PC-9 (cell line): ENCODE data around the gene BRD1. TPM values are rescaled to one million over a fixed set of nuclear protein-coding genes. Genes with fewer than 3 reads are reported as not detected.

Experiments
- BruUV-seq: library from RNA; stranded (reverse); fragments of 400-500 nt; replicated peaks from 2 replicates; lab custom pipeline; 2021; lab: Mats Ljungman, UMichigan
- CTCF ChIA-PET: fragments of 300-600 bp; sonication (Branson Sonifier 250); formaldehyde crosslinking; loops from one replicate; lab custom pipeline; 2022; ENCODE audit warnings: antibody characterized with exemption; lab: Charles Lee
- POLR2A ChIA-PET: fragments of 300-600 bp; sonication (Branson Sonifier 250); formaldehyde crosslinking; loops from one replicate; lab custom pipeline; 2022; ENCODE audit warnings: antibody characterized with exemption; ENCODE audit not compliant: unreplicated experiment; lab: Charles Lee
- DNase-seq, 2 experiments: peaks; one replicate each; pipeline versions ENCODE4 v3.0.0 to v3.0.0-alpha.2; 2015 to 2022; ENCODE audit warnings: mixed read lengths in 1 of 2
- H2AFZ ChIP-seq: fragments of 200-600 bp; sonication (generic); 2 replicates; pipeline ENCODE4 v1.8.1; 2017; ENCODE audit warnings: antibody characterized with exemption
- H3F3A ChIP-seq: fragments of 200-600 bp; sonication (generic); 2 replicates; pipeline ENCODE4 v1.8.1; 2017; ENCODE audit warnings: antibody characterized with exemption, mild to moderate bottlenecking, low read depth; ENCODE audit not compliant: insufficient read depth
- H3K27ac ChIP-seq: fragments of 200-600 bp; sonication (generic); 2 replicates; pipeline ENCODE4 v1.6.1; 2016; ENCODE audit warnings: mixed run types
- H3K27me3 ChIP-seq: fragments of 200-600 bp; sonication (generic); 2 replicates; pipeline ENCODE4 v1.6.1; 2016; ENCODE audit warnings: low read depth, mixed run types; ENCODE audit not compliant: insufficient read depth
- H3K36me3 ChIP-seq: fragments of 200-600 bp; sonication (generic); 2 replicates; pipeline ENCODE4 v1.6.1; 2016; ENCODE audit warnings: low read depth, mixed run types
- H3K4me1 ChIP-seq: fragments of 200-600 bp; sonication (generic); replicated peaks from 2 replicates; pipeline ENCODE4 v1.6.1; 2016; ENCODE audit warnings: mixed run types; ENCODE audit not compliant: insufficient read depth
- H3K4me2 ChIP-seq: fragments of 200-600 bp; sonication (generic); 2 replicates; pipeline ENCODE4 v1.6.1; 2017; ENCODE audit warnings: mixed run types
- H3K4me3 ChIP-seq: fragments of 200-600 bp; sonication (generic); 2 replicates; pipeline ENCODE4 v1.6.1; 2016; ENCODE audit warnings: mixed run types
- H3K79me2 ChIP-seq: fragments of 200-600 bp; sonication (generic); 2 replicates; pipeline ENCODE4 v1.6.1; 2017; ENCODE audit warnings: low read depth, mixed run types
- H3K9me2 ChIP-seq: fragments of 200-600 bp; sonication (generic); 2 replicates; pipeline ENCODE4 v1.8.1; 2017; ENCODE audit warnings: mild to moderate bottlenecking; ENCODE audit not compliant: insufficient read depth
- H3K9me3 ChIP-seq: fragments of 200-600 bp; sonication (generic); 2 replicates; pipeline ENCODE4 v1.8.1; 2016; ENCODE audit warnings: low read depth; ENCODE audit not compliant: insufficient read depth
- H4K20me1 ChIP-seq: fragments of 200-600 bp; sonication (generic); 2 replicates; pipeline ENCODE4 v1.8.1; 2017; ENCODE audit not compliant: insufficient read depth
- CTCF ChIP-seq: fragments of 200-600 bp; sonication (generic); conservative IDR thresholded peaks from 2 replicates; pipeline ENCODE4 v1.6.1; 2017; ENCODE audit warnings: mixed run types, antibody characterized with exemption, mild to moderate bottlenecking, moderate library complexity
- EZH2 ChIP-seq: fragments of 200-600 bp; sonication (generic); IDR thresholded peaks from 2 replicates; pipeline ENCODE4 v1.8.0; 2017; ENCODE audit warnings: antibody characterized with exemption, low read depth
- intact Hi-C: fragments of 100-400 bp; cut with micrococcal nuclease; formaldehyde crosslinking; loops from one replicate; pipeline ENCODE4 v1.10.0; 2022; ENCODE audit not compliant: unreplicated experiment
- total RNA-seq: library from RNA; stranded (reverse); gene quantifications from 2 replicates; pipeline ENCODE4 v1.2.3, GENCODE V29; 2021

Gene BRD1
- total RNA-seq, 1 experiment from 2014 or later: 28.5 TPM

GRCh38 chr22:49856343-49856742, 28.7 kb upstream of the BRD1 start:
- H3K9me2 ChIP-seq: no peaks in the 10 kb centered on the region
- TF ChIP-seq EZH2: no peak
- TF ChIP-seq CTCF: no peak
- BruUV-seq: no TSS peak
- POLR2A ChIA-PET: no interaction called here
- H3K4me3 ChIP-seq: no peak overlapping the region
- no peaks in the 10 kb centered on the region for H3K36me3 ChIP-seq
- DNase-seq: no peak
- no peaks in the 10 kb centered on the region for H3K9me3 ChIP-seq
- H2AFZ ChIP-seq: no peak overlapping the region
- H4K20me1 ChIP-seq: peaks cover 56% of the 10 kb centered on the region
- no peak overlapping the region for H3K27ac ChIP-seq
- peak overlapping the region; percentile 87 for H3K4me2 ChIP-seq
- intact Hi-C loops: no loop called here
- peaks cover 29% of the 10 kb centered on the region; the same call in 1 of the 2 replicates for H3F3A ChIP-seq
- H3K79me2 ChIP-seq: peaks cover 71% of the 10 kb centered on the region
- CTCF ChIA-PET: no interaction called here
- H3K27me3 ChIP-seq: no peaks in the 10 kb centered on the region
- peaks cover 21% of the 10 kb centered on the region for H3K4me1 ChIP-seq

DNA sequence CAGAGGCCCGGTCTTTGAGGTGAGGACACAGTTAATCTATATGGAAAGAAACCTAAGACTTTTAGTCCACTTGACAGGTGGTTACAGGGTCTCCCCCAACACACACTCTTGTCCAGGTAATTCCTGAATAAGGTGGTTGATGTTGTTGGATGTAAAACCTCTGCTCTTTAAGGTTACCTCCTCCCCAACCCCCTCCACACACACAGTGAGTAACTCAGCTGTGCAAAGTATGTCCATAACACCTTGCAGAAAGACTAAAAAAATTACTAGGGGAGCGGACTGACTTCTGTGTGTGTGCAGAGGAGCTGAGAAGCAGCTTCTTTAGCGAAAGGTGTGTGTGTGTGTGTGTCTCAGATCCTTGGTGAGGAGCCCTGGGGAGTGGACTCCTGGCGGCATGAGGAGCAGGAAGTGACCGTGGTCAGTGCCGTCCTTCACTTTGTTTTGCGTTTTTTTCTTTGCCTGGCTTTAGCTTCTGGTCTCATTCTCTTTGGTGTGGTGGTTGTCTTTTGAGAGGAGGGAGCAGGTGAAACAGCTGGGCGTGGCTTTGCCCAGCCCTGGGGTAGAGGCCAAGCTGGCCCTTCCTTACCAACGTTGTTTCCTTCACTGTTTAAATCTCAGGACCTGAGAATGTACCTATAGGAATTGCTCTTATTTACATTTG, 27.7 kb upstream of the BRD1 start:
- H3K4me3 ChIP-seq: peak overlapping the region; percentile 70
- BruUV-seq: no TSS peak
- CTCF ChIA-PET: interaction anchor here (0.5 to 0.6 kb wide), 2 partner anchors 30 to 469 kb away, joined by 4 to 5 read pairs; no protein-coding TSS in a partner anchor
- no peak for TF ChIP-seq EZH2
- TF ChIP-seq CTCF: no peak
- H3K79me2 ChIP-seq: peaks cover 62% of the 10 kb centered on the region
- H3K9me2 ChIP-seq: no peaks in the 10 kb centered on the region
- no peaks in the 10 kb centered on the region for H3K27me3 ChIP-seq
- peaks cover 48% of the 10 kb centered on the region for H4K20me1 ChIP-seq
- peak overlapping the region; percentile 87 for H3K4me2 ChIP-seq
- no peaks in the 10 kb centered on the region for H3K36me3 ChIP-seq
- peaks cover 34% of the 10 kb centered on the region; the same call in 1 of the 2 replicates for H3F3A ChIP-seq
- H3K27ac ChIP-seq: peak overlapping the region; percentile 18
- peaks cover 21% of the 10 kb centered on the region for H3K4me1 ChIP-seq
- POLR2A ChIA-PET: interaction anchor here (0.6 to 1.0 kb wide), 3 partner anchors 29 to 197 kb away, joined by 3 to 5 read pairs (median 4); no protein-coding TSS in a partner anchor
- no peak overlapping the region for H2AFZ ChIP-seq
- intact Hi-C loops: loop anchor here (2.0 kb wide), 2 partner anchors 29 to 59 kb away; partner anchors contain the start of gene BRD1
- peak; percentile 50 to 65 for DNase-seq
- H3K9me3 ChIP-seq: no peaks in the 10 kb centered on the region

DNA sequence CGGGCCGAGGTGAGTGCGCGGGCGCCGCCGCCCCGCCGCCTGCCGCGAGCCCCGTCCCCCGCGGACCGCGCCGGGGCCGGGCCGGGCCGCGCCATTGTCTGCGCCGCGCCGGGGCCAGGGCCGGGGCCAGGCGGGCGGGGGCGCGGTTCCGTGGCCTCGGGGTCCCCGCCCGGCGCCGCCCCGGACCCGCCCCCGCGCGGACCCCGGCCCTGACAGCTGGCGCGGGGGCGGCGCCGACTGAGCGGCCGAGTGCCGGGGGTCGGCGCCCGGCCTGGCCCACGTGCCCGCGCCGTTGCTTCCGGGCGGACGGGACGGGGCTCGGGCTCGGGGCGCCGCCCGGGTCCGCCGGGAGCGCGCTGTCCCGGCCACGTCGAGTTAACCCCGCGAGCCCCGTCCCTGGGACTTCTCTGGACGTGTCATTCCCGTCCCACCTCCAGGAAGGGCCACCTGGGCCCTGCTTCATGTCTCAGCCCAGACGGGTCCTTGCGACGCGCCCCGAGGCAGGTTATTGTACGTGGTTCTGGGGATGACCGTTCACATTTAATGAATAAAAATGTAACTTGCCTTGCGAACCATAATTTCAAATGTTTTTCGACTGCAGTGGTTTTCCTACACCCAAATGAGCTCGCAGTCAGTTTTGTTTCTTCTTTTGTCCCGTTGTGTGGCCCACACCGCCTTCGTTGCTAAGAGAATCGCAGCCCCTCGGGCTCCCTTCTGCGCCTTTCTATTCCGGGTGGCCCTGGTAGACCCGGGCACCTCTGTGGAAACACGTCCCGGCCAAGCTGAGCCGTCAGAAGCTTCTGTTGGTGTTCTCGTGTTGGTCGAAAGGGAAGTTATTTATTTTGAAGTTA, 26.5 kb upstream of the BRD1 start:
- CTCF ChIA-PET: no interaction called here
- H3K4me1 ChIP-seq: peaks cover 21% of the 10 kb centered on the region
- peak in 1 of 2 experiments; percentile 32 for DNase-seq

More for the DNA sequence above, 26.5 kb upstream of the BRD1 start:
- Histone ChIP-seq H3K9me2 (no peaks in the 10 kb centered on the region), H3K27ac (peak overlapping the region; percentile 18), H4K20me1 (peaks cover 44% of the 10 kb centered on the region), H3K4me2 (peak overlapping the region; percentile 87), H2AFZ (peak overlapping the region; percentile 61), H3K27me3 (no peaks in the 10 kb centered on the region), H3K9me3 (no peaks in the 10 kb centered on the region), H3F3A (peaks cover 34% of the 10 kb centered on the region; the same call in 1 of the 2 replicates), H3K79me2 (peaks cover 50% of the 10 kb centered on the region), H3K36me3 (no peaks in the 10 kb centered on the region), H3K4me3 (peak overlapping the region; percentile 70)
- intact Hi-C loops: loop anchor here (2.0 to 5.0 kb wide), 3 partner anchors 27 to 61 kb away; partner anchors contain the start of gene BRD1
- POLR2A ChIA-PET: interaction anchor here (0.6 to 1.0 kb wide), 2 partner anchors 39 to 451 kb away, joined by 4 to 5 read pairs; no protein-coding TSS in a partner anchor
- no peak for TF ChIP-seq CTCF
- no peak for TF ChIP-seq EZH2
- BruUV-seq: TSS peak; percentile 45
